SHP77 treated with DMSO at 0.1 percent for 48 hours (cell line): ENCODE data around the gene ZNF407.

ENCODE experiments used
- DNase-seq: peaks from one replicate; lab custom pipeline; 2025; lab: John Stamatoyannopoulos, UW

Gene ZNF407

DNA sequence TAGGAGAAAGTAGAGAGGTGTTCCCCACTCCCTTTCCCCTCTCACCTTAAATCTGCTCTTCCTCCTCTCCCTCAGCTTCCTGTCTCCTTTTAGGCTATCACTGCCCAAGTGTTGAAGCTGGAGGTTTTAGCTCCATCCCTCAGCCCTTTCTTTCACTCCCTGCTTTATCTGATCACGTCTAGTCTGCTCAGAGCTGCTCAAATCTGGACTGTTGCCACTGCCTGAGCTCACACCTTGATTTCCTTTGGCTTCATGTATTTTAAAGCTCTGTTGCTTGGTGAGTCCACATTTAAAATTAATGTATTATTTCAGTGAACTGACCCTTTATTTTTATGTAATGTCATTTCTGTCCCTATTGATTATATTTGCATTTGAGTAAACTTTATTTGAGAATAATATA is 374.7 kb downstream of the ZNF407 start:
- DNase-seq, result no peak

DNA sequence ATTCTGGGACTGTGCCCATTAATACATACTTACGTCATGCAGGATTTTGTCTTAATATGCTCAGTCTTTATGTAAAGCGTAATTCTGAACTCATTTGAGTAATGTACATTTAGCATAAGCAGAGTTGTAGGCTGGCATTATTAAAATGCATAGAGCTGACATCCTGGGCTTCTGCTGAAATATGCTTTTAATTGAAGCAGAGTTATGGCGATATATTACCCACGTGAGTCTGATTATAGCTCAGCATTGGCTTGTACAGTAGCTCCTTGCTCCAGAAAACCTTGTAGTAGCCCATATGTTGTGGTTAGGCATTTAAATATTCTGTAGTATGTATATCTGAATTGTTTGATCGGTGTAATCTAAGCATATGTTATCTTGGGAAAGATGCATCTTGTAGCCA is 377.3 kb downstream of the ZNF407 start:
- DNase-seq, result no peak

DNA sequence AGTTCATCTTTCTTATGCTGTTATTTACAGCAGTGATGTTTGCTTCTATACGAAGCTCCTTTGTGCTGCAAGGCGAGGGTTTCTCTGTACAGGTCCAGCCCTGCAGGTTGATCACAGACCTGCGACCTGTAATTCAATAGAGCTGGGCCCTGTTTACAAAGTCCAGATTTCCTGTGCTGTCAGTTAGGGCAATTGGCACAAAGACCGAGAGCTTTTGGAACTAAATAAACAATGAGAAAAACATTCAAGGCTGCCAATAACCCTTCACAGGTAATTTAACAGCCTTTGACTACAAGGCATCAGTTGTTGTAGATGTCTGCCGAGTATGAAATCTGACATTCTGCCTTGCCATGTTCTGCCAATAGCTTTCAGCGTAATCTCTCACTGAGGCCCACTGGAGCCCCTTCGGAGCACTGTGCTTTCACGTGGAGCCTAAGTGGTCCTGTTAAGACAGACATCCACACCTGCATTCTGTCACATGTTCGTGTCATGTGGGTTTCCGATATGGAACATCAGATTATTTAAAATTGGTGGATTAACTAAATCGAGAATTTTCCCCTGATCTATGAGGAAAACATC is 378.8 kb downstream of the ZNF407 start:
- peak; percentile 27 for DNase-seq

DNA sequence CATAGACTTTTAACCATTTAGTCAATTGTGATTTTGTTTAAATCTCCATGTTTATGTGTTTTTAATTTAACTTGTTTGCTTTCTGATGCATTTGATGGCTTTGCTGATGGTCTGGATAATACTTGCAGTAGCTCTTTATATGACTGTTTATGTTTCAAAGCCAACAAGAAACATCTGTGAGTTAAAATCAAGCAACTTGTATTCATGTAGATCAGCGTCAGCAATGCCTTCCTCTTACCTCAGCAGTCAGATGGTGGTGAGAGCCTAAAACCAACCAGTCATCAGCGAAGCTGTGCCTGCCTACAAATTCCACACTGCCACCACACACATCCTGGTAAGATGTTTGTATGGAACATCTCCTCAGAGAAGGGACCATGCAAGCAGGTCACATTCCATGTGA is 379.4 kb downstream of the ZNF407 start:
- DNase-seq, result no peak

DNA sequence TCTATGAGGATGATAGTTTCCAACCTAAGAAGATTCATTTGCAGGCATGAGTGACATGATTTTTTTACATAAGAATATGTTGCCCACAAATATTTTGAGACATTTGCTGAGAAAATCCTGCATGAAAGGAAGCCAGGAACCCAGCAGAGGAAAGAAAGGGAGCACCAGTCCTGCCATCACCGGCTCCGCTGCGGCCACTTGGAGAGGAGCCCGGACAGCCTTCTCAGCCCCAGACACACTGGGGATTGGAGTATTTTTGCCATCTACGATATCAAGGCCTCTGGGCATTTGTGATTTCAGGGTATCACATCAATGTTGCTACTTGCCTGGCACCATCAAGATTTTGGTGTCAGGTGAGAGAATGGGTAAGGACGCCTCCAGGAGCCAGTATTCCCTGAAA is 383.0 kb downstream of the ZNF407 start:
- DNase-seq, result no peak

DNA sequence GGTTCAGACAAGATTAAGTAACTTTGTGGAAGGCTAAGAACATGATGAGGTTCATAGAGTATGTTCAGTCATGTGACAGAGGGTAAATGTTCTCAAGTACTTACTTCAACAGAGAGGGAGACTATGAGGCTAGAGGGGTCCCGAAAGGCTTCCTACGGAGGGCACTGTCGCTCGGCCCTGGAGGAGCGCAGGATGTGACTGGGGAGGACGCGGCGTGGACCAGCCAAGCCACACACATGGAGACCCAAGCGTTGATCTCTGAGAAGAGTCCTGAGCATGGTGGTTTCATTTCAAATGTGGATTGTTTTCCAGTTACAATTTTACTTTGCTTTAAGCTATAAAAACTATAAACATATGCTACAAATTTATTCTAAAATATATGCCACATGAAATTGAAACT is 383.8 kb downstream of the ZNF407 start:
- DNase-seq, result no peak

DNA sequence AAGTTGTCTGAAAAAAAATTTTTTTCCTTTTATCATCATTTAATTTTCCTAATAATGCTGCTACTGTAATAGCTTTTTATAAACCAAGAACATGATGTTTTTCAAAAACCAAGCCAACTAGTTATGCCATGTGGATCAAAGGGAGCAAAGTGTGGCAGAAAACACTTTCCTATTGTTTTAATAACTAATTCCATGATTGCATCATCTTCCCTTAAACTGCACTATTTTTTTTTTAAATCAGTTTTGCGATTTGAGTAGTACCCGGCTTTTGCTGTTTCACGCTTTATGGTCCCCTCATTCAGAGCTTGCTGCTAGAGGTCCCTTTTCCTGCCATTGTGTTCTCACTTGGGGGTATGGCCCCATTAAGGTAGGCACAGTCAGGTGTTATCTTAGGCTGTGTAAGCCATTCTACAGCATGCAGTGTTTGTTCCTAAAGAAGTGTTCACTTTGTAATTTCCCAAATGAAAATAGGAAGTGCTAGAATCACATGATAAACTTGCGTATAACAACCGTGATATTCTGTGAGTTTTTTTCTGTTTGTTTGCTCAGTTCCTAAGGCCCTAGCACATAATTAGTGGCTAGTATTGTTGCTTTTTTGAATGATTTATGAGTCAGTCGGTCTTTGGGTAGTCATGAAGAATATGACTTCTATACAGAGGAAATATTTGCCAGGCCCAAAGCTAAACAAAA is 385.4 kb downstream of the ZNF407 start:
- peak; percentile 43 for DNase-seq

DNA sequence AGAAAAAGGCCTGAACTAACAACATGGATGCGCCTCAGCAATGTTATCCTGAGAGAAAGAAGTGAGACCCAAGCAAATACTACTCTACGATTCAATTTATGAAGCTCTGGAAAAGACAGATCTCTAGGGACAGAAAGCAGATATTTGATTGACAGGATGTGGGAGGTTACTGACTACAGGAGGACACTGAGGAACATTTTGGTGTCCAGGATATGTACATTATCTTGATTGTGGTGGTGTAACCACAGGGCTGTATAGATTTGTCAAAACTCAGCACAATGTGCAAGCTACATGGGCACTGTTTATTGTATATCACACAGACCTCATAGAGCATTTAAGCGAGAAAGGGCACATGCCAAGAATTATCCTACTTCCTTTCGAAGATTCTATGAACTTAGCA is 391.5 kb downstream of the ZNF407 start:
- no peak for DNase-seq

DNA sequence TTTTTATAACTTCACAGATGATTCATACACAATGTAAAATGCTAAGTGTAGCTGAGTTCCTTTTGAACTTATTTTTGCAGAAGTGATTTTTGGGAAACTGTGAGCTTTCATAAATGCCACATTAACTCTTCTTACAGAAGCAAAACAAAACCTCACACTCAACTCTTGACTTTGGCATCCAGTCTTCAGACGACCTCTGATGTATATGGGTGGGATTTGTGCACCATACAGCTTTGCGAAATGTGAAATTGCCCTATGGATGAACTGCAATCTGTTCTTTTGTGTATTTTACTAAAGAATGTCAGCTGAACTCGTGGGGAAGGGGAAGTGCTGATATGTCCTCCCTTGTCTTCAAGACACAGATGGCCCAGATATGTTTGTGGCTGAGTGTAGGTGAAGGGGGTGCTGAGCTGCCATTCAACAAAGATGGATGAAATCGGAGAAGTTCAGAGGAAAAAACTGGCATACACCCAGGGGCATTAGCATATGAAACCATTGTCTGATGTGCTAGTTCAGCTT is 393.0 kb downstream of the ZNF407 start:
- no peak for DNase-seq

DNA sequence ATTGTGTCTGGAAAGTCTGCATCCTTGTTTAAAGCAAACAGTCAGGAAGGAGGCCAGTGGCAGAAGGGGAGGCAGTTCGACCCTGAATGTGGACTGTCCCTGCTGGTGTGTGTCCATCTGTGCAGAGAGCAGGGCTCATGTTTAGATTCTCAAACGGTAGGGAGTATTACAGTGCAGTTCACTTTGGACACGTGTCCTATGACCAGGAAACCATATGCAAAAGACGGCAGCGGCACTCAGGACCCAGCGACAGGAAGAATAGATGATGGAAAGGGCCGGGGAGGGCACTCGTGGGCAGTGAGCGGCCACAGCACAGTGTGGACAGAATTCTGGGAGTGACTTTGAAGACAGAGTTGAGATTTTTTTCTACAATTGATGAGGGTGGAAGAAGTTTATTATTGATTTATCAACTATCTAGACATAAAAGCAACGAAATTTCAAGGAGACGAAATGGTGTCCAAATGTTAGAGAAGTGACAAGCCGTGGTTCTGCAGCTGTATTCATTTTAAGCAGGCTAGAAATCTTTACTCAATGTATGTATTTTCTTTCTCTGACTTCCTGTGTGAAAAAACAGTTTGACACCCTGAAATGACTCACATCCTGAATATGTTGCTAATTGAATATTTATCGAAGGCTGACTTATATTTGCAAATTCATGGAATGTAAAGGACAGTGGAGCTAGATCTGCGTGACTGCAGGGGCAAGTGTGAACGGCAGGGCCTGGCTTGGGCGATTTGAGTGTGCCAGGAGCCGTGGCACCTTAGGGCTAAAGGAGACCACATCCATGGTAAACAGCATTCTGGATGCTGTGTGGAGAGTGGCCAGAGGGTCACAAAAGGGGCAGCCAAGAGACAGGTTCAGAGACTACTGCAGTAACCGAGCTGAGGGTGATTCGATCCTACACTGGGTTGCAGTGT is 397.1 kb downstream of the ZNF407 start:
- DNase-seq, result peak; percentile 46

DNA sequence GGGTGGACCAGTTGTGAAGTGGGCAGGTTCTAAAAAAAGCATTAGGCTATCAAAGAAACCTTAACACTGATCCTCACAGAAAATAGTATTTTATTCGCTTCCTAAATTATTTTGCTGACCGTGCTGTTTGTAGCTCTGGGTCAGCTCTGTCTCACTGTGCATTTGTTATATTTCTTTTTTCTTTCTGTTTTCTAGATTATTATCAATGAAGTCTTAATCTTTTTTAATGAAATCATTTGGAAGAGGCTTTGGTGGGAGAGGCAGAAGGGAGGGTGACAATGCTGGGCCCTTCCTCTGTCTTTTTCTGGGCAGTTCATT is 397.7 kb downstream of the ZNF407 start:
- no peak for DNase-seq

DNA sequence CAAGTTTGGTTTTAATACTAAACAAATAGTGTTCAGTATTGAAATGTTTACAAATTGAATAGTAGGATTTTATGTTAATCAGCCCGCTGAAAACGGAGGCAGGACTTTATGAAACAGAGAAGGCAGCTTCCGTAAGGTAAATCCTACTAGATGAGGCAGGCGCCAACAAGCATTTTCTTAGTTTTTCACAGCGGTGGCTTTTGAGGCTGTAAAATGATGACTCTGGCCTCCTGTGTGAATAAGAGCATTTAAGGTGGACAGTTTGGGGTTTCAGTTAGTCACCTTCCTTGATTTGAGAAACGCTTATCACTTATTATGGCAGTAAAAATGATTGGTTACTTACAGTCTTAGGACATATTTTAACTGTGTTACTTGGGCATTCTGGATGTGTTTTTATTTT is 398.4 kb downstream of the ZNF407 start:
- DNase-seq, result no peak

DNA sequence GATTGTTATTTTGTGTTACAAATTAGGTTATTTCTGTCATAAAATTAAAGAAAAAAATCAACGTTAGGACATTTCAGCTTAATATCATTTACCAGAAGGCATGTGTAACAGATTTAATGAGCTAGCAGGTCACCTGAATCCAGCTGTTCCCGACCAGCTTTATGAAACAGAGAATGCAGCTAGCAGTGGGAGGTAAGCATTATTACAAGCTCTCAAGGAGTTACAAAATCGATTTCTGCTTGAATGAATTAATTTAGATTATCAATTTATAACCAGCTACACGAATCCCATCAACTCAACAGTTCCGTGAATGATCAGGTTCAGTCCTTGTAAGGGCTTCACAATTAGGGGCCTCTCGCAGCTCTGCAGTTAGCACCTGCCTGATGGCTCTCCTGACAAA is 399.3 kb downstream of the ZNF407 start:
- DNase-seq, result no peak

DNA sequence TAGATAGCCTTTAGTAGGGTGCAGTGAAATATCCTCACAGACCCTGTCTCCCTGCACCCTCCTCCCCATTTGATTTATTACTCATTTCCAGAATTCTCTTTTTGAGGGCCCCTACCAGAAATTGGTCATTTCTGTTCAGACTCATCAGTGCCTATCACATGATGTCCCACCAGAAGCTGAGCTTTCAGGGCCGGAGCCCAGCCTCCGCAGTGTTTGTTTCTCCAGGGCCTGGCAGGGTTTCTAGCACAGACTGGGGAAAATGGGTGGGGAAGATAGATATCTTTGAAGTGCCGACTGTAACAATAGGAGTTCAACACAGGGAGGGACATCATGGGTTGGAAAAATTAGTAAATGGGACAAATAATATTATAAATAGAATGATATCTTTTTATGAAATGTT is 403.2 kb downstream of the ZNF407 start:
- no peak for DNase-seq

DNA sequence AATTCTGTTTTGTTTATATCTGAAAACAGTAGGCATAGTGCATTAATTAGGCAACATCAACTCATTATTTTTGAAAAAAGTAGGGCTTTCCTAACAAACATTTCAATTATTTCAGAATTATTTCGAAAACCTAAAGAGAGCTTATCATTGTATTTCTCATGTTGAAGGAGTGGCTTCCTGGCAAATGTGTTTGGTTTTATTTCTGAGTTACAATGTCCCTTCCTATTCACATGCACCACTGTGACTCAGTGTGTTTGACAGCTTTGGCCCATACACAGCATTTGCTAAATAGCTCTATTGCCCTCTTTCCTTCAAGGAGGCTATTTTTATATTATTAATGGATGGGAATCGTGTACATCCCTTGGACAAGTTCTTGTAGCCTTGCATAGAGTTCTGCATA is 405.4 kb downstream of the ZNF407 start:
- DNase-seq, result no peak

DNA sequence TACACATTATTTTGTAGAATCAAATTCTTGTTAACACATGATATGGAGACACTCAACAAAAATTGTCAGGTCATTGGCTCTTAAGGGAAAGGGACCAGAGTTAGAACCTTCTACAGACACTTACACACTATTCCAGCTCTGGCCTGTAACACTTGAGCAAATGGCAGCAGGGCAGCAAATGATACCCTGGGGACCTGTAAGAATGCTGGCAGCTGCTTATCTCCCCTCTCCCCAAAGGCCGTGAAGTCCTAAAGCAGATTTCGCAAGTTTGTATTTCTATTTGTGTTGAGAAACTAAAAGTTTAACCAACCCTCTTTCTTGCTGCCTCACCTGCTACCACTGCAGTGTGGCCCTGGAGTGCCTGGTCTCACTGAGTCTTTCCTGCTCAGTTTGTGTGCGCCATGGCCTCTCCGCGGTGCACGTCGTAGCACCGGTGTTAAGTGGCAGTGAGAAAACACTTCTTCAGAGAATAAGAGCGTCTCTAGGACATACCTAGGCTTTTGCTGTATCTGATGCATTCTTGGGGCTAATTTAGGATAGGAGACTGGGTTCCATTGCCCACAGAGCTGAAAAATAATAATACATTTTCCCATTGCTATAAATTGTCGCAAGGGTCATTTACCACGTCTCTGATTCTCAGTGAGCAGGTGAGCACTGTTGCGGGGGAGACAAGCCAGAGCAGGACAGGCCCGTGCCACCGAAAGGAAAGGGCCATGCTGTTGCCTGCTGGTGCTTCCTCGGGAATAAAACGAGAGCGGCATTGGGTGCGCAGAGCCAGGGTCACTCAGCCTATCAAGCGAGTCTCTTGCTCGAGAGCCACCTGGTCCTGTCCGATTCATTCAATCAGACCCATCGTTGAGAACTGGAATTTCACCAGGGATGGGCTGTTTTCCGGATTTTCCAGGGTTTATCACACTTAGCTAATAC is 406.4 kb downstream of the ZNF407 start:
- no peak for DNase-seq

DNA sequence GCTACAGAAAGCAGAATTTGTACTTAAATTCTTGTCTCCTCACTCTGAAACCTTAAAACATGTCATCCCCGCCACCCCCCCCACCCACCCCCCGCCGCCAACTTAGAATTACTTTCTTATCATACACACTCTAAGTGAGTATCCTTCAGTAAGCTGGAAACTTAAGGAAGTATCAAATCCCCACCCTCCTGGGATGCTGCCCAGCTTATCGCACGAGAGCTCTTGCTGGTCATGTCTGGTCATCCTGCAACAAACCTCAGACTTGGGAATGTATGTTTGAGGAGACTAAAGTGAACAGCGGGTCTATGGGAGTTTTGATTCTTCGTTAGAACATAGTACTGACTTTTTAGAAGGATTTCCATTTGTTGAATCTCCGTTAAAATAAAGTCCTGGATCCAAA is 408.0 kb downstream of the ZNF407 start:
- DNase-seq, result no peak

DNA sequence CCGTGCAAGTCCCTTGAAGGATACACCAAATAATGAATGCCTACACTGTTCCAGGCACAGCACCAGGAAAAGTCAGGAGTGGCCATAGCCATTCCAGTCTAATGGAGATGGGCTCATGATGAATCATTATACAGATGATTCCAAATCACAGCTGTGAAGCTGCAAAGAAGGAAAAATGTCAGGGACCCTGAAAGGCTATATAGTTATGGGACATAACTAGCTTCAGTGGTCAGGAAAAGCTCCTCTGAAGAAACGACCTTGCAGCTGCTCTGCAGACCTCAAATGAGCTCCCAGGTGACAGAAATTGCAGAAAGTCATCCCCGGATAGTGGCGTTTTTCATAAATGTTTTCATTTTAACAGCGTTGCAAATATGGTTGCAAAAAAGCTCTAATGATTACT is 410.5 kb downstream of the ZNF407 start:
- DNase-seq, result no peak

DNA sequence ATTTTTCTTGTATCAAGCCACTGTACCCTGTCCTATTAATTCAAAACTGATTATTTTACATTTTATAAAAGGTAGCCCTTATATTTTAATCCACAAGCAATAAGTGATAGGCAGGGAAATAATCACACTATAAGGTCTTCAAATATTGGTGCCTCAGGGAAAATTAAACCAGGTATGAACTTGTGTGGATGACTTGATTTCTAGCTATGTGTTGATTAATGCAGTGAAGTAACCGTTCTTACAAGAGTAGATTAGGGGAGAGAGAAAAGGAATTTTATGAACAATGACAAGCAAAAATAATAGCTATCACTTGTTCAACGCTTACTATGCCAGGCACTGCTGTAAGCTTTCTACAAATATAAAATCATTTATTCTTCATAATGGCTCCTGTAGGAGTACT is 411.6 kb downstream of the ZNF407 start:
- no peak for DNase-seq

DNA sequence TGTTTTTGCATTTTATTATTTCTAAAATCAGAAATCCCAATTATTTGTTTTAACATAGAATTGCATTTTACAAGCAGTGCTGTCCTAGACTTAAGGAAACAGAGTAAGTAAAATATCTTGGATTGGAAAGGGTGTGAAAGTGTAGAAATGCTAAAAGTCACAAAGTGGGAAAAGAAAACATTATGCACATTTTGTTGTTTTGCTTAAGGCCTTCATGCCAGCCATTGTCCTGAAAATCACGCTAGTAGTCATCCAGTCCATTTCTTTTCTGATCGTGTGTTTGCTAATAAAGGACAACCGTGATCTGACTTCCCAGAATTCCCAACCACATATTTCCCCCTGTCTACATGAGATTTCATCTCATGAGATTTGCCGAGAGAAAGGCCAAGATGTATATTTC is 412.2 kb downstream of the ZNF407 start:
- no peak for DNase-seq

DNA sequence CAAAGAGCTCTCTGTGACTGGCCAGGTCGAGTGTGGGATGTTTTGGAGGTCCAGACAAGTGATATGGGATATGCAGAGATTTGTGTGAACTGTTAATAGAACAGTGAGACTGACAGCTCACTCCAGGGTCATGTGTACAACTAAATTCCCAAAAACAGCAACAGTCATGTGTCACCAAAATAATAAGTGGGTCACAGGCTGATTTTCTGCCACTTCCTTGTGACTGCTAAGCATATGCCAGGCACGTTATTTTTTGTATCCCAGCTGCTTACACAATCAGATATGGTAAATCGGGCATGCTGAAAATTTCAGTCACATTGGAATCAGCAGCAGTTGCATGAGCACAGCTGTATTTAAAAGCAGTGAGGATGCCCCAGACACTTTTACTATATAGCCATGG is 412.6 kb downstream of the ZNF407 start:
- no peak for DNase-seq

DNA sequence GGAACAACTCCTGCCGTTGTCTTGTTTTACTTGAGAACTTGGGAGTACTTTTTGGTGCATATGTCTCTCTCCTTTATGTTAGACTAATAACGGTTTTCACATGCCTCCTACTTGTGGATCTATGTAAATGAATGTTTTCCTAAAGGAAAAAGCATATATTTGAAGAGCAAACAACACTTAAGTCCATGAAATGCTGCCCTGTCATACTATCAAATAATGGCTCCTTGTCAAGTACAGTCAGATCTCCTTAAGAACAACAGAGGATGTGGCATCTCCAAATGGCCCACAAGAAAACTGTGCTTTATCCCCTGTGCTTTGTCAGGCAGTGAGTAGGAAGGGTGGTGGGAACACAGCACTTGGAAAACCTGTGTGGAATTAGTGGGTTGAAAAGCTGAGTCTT is 413.0 kb downstream of the ZNF407 start:
- no peak for DNase-seq
